ENCODE measurements around the gene PRKCQ. TPM values are rescaled to one million over a fixed set of nuclear protein-coding genes. Genes with fewer than 3 reads are reported as not detected.

PRKCQ gene
- total RNA-seq, 1 experiment from 2014 or later, result 0.73 TPM

DNA sequence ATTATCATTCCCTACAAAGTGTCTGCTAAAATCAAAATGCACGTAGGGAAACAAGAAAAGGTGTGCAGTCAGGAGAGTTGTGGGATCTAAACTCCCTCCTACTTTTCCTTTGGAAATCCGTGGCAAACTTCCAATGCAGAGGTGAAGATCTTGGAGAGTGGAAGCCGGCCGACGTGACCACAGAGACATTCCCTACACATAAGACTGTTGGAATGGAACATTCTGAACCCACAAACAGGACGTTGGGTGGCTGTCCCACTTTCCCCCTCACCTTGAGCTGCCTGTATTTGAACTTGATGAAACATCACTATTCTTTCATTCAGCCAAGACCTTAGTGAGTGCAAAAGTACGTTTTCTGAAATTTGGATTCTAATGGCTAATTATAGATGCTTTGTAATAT is 65.9 kb downstream of the PRKCQ start:
- no peaks in the 10 kb centered on the region for H3K36me3 Mint-ChIP-seq (ENCODE audit: insufficient read depth, unreplicated experiment)
- DNase-seq, result no peak
- no peak overlapping the region for H3K27ac Mint-ChIP-seq (ENCODE audit: unreplicated experiment)
- no peak overlapping the region for H3K4me3 Mint-ChIP-seq (ENCODE audit: low read depth, unreplicated experiment)
- CTCF ChIA-PET, result no interaction called here
- BruUV-seq (replicated peaks), result no TSS peak
- intact Hi-C loops (cut with micrococcal nuclease; ENCODE audit: unreplicated experiment), result no loop called here
- H3K9me3 Mint-ChIP-seq (ENCODE audit: low read depth, unreplicated experiment), result peaks cover 3% of the 10 kb centered on the region
- H3K4me1 Mint-ChIP-seq (ENCODE audit: low read depth, unreplicated experiment), result no peaks in the 10 kb centered on the region
- TF ChIP-seq, protein P1, sequence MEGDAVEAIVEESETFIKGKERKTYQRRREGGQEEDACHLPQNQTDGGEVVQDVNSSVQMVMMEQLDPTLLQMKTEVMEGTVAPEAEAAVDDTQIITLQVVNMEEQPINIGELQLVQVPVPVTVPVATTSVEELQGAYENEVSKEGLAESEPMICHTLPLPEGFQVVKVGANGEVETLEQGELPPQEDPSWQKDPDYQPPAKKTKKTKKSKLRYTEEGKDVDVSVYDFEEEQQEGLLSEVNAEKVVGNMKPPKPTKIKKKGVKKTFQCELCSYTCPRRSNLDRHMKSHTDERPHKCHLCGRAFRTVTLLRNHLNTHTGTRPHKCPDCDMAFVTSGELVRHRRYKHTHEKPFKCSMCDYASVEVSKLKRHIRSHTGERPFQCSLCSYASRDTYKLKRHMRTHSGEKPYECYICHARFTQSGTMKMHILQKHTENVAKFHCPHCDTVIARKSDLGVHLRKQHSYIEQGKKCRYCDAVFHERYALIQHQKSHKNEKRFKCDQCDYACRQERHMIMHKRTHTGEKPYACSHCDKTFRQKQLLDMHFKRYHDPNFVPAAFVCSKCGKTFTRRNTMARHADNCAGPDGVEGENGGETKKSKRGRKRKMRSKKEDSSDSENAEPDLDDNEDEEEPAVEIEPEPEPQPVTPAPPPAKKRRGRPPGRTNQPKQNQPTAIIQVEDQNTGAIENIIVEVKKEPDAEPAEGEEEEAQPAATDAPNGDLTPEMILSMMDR (IDR thresholded peaks at IDR 0.05; ENCODE audit: unreplicated experiment), result no peak
- H3K27me3 Mint-ChIP-seq (ENCODE audit: unreplicated experiment), result peaks cover 84% of the 10 kb centered on the region

- Mint-ChIP-seq H3K4me1 (ENCODE audit: low read depth, unreplicated experiment) (no peaks in the 10 kb centered on the region), H3K4me3 (ENCODE audit: low read depth, unreplicated experiment) (no peak overlapping the region), H3K27ac (ENCODE audit: unreplicated experiment) (no peak overlapping the region), H3K36me3 (ENCODE audit: insufficient read depth, unreplicated experiment) (no peaks in the 10 kb centered on the region), H3K9me3 (ENCODE audit: low read depth, unreplicated experiment) (peaks cover 3% of the 10 kb centered on the region), H3K27me3 (ENCODE audit: unreplicated experiment) (peaks cover 78% of the 10 kb centered on the region)
- DNase-seq, result no peak
- TF ChIP-seq, protein P1 (IDR thresholded peaks at IDR 0.05; ENCODE audit: unreplicated experiment), result no peak
- intact Hi-C loops (cut with micrococcal nuclease; ENCODE audit: unreplicated experiment), result no loop called here
- CTCF ChIA-PET, result no interaction called here
- no TSS peak for BruUV-seq (replicated peaks)
Observed at GRCh38 chr10:6513476-6513875, 66.6 kb downstream of the PRKCQ start.

GRCh38 chr10:6512182-6512581 is 67.9 kb downstream of the PRKCQ start:
- no TSS peak for BruUV-seq (replicated peaks)
- no peak for DNase-seq
- no peak overlapping the region for H3K4me3 Mint-ChIP-seq (ENCODE audit: low read depth, unreplicated experiment)
- H3K27ac Mint-ChIP-seq (ENCODE audit: unreplicated experiment), result no peak overlapping the region
- intact Hi-C loops (cut with micrococcal nuclease; ENCODE audit: unreplicated experiment), result no loop called here
- CTCF ChIA-PET, result no interaction called here
- no peaks in the 10 kb centered on the region for H3K4me1 Mint-ChIP-seq (ENCODE audit: low read depth, unreplicated experiment)
- peaks cover 77% of the 10 kb centered on the region for H3K27me3 Mint-ChIP-seq (ENCODE audit: unreplicated experiment)
- H3K36me3 Mint-ChIP-seq (ENCODE audit: insufficient read depth, unreplicated experiment), result no peaks in the 10 kb centered on the region
- TF ChIP-seq, protein P1 (IDR thresholded peaks at IDR 0.05; ENCODE audit: unreplicated experiment), result no peak
- peaks cover 3% of the 10 kb centered on the region for H3K9me3 Mint-ChIP-seq (ENCODE audit: low read depth, unreplicated experiment)

GRCh38 chr10:6511347-6511746 is 68.7 kb downstream of the PRKCQ start:
- intact Hi-C loops (cut with micrococcal nuclease; ENCODE audit: unreplicated experiment), result no loop called here
- peaks cover 70% of the 10 kb centered on the region for H3K27me3 Mint-ChIP-seq (ENCODE audit: unreplicated experiment)
- no peaks in the 10 kb centered on the region for H3K4me1 Mint-ChIP-seq (ENCODE audit: low read depth, unreplicated experiment)
- peaks cover 3% of the 10 kb centered on the region for H3K9me3 Mint-ChIP-seq (ENCODE audit: low read depth, unreplicated experiment)
- no peak overlapping the region for H3K27ac Mint-ChIP-seq (ENCODE audit: unreplicated experiment)
- BruUV-seq (replicated peaks), result no TSS peak
- H3K36me3 Mint-ChIP-seq (ENCODE audit: insufficient read depth, unreplicated experiment), result no peaks in the 10 kb centered on the region
- CTCF ChIA-PET, result no interaction called here
- H3K4me3 Mint-ChIP-seq (ENCODE audit: low read depth, unreplicated experiment), result no peak overlapping the region
- TF ChIP-seq, protein P1 (IDR thresholded peaks at IDR 0.05; ENCODE audit: unreplicated experiment), result no peak
- no peak for DNase-seq

Measured in Calu3 (cell line).